PC-9 (cell line): ENCODE data around the gene OR5P2.

Experiments used
- CTCF ChIP-seq: fragments of 200-600 bp; sonication (generic); conservative IDR thresholded peaks from 2 replicates; pipeline ENCODE4 v1.6.1; 2017; ENCODE audit warnings: mixed run types, antibody characterized with exemption, mild to moderate bottlenecking, moderate library complexity
- EZH2 ChIP-seq: fragments of 200-600 bp; sonication (generic); IDR thresholded peaks from 2 replicates; pipeline ENCODE4 v1.8.0; 2017; ENCODE audit warnings: antibody characterized with exemption, low read depth

- no peak for TF ChIP-seq CTCF
- no peak for TF ChIP-seq EZH2
These were observed 47.3 kb downstream of the OR5P2 start for GRCh38 chr11:7749456-7749855.
